ENCODE results near the gene PATJ.

DNA sequence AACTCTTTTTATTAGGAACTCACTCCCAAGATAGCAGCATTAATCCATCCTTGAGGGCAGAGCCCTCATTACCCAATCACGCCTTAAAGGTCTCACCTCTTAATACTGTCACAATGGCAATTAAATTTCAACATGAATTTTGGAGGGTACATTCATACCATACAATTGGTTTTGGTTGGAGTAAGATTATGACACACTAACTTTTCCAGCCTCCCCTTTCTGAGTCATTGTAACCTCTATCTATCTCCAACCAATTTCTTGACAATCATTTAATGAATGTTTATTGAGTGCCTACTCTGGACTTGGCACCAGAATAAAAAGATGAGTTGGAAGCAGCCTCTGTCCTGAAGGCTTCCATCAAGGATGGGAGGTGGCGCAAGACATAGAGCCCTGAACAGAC, 358.2 kb downstream of the PATJ start:
- TF ChIP-seq, protein P1, sequence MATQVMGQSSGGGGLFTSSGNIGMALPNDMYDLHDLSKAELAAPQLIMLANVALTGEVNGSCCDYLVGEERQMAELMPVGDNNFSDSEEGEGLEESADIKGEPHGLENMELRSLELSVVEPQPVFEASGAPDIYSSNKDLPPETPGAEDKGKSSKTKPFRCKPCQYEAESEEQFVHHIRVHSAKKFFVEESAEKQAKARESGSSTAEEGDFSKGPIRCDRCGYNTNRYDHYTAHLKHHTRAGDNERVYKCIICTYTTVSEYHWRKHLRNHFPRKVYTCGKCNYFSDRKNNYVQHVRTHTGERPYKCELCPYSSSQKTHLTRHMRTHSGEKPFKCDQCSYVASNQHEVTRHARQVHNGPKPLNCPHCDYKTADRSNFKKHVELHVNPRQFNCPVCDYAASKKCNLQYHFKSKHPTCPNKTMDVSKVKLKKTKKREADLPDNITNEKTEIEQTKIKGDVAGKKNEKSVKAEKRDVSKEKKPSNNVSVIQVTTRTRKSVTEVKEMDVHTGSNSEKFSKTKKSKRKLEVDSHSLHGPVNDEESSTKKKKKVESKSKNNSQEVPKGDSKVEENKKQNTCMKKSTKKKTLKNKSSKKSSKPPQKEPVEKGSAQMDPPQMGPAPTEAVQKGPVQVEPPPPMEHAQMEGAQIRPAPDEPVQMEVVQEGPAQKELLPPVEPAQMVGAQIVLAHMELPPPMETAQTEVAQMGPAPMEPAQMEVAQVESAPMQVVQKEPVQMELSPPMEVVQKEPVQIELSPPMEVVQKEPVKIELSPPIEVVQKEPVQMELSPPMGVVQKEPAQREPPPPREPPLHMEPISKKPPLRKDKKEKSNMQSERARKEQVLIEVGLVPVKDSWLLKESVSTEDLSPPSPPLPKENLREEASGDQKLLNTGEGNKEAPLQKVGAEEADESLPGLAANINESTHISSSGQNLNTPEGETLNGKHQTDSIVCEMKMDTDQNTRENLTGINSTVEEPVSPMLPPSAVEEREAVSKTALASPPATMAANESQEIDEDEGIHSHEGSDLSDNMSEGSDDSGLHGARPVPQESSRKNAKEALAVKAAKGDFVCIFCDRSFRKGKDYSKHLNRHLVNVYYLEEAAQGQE (IDR thresholded peaks at IDR 0.05; ENCODE audit: insufficient read depth in 1 of 2, low read depth in 2 of 2, low read length in 2 of 2) = no peak
- TF ChIP-seq POLR2AphosphoS5 (IDR thresholded peaks at IDR 0.05; ENCODE audit: low read depth, low read length) (no peak), SIN3A (IDR thresholded peaks at IDR 0.05; ENCODE audit: borderline replicate concordance, insufficient read depth, low read length) (no peak), TAF1 (IDR thresholded peaks at IDR 0.05; ENCODE audit: borderline replicate concordance, insufficient read depth, low read length) (no peak)
